NCI-H69 (cell line): Measurements from ENCODE around the gene PRSS57.
A peak's percentile ranks its signal among the peaks of the same experiment; 100 is the strongest.

Experiments used
- DNase-seq: peaks from one replicate; lab custom pipeline; 2025; lab: John Stamatoyannopoulos, UW

The PRSS57 gene

GRCh38 chr19:652467-653389, 42.5 kb downstream of the PRSS57 start:
- no peak for DNase-seq

- no peak for DNase-seq
These were observed 43.3 kb downstream of the PRSS57 start for GRCh38 chr19:651991-652390.

GRCh38 chr19:651114-651818, 44.0 kb downstream of the PRSS57 start:
- no peak for DNase-seq

- no peak for DNase-seq
These were observed 45.1 kb downstream of the PRSS57 start for GRCh38 chr19:650121-650520.

GRCh38 chr19:648904-649801, 46.1 kb downstream of the PRSS57 start:
- DNase-seq, result no peak

GRCh38 chr19:648305-648704, 46.9 kb downstream of the PRSS57 start:
- no peak for DNase-seq

GRCh38 chr19:647566-648284, 47.5 kb downstream of the PRSS57 start:
- no peak for DNase-seq

GRCh38 chr19:646779-647565, 48.3 kb downstream of the PRSS57 start:
- no peak for DNase-seq

- DNase-seq, result no peak
These were observed 49.1 kb downstream of the PRSS57 start for GRCh38 chr19:645912-646778.

- DNase-seq, result no peak
These were observed 50.5 kb downstream of the PRSS57 start for GRCh38 chr19:644789-645188.

- DNase-seq, result no peak
These were observed 50.9 kb downstream of the PRSS57 start for GRCh38 chr19:644363-644762.

- DNase-seq, result no peak
These were observed 51.5 kb downstream of the PRSS57 start for GRCh38 chr19:643736-644135.

- no peak for DNase-seq
These were observed 52.2 kb downstream of the PRSS57 start for GRCh38 chr19:642767-643727.

- no peak for DNase-seq
These were observed 53.5 kb downstream of the PRSS57 start for GRCh38 chr19:641702-642101.

GRCh38 chr19:640606-641189, 54.6 kb downstream of the PRSS57 start:
- DNase-seq, result no peak

- no peak for DNase-seq
These were observed 55.1 kb downstream of the PRSS57 start for GRCh38 chr19:640161-640558.

- peak; percentile 90 for DNase-seq
These were observed 55.7 kb downstream of the PRSS57 start, which contains the start of gene FGF22 for GRCh38 chr19:639253-640160. Gene FGF22, plus strand, starts transcription at chr19:639879. Its CDS starts 47 bp downstream, at chr19:639926.
